T47D (cell line): ENCODE measurements around the gene TUBA8.
"Not testable (repeated sequence)": the region's sequence is repeated elsewhere in the genome, so short reads cannot be mapped to it uniquely, and the experiment has no call there.

Experiments used
- DNase-seq, 2 experiments: peaks; one replicate each; pipeline versions ENCODE4 v3.0.0 to v3.0.0-alpha.2; 2011 to 2012; ENCODE audit warnings: low read depth in 1 of 2, low spot score in 1 of 2
- JUND ChIP-seq: IDR thresholded peaks from 2 replicates; pipeline ENCODE4 v1.6.1; 2012; ENCODE audit warnings: low read depth
- in situ Hi-C: cut with HindIII; loops from 2 replicates; pipeline ENCODE4 v1.10.0; 2016; ENCODE audit warnings: low sequenced_read_pairs, low pct_unique_long_range_greater_than_20kb

The TUBA8 gene

GRCh38 chr22:18157714-18158028 is 47.1 kb downstream of the TUBA8 start:
- no peak for DNase-seq
- TF ChIP-seq JUND, result no peak
- in situ Hi-C loops, result no loop called here

GRCh38 chr22:18160641-18161040 is 50.0 kb downstream of the TUBA8 start:
- DNase-seq, in situ Hi-C loops: not testable (repeated sequence)

DNA sequence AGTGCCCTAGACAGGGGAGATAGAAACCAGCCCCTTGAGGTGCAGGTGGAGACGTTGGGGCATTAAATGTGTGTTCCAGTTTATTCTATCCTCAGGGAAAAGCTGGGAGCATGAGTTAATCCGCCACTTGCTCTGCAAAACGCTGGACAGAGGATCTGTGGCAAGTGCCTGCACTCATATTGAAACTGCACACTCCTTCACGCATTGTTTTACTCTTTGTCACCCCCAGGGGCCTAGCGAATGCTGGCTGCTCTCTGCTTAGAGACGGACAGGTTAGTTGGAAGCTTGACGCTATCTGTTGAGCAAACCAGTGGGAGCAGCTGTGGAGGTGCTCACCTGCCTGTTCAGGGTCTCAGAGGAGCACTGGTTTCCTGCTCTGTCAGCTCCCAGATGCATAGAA is 53.2 kb downstream of the TUBA8 start:
- peak in 1 of 2 experiments; percentile 34 for DNase-seq

GRCh38 chr22:18164584-18164983 is 54.0 kb downstream of the TUBA8 start:
- in situ Hi-C loops, result not testable (repeated sequence)

More for the DNA sequence above, 53.2 kb downstream of the TUBA8 start:
- in situ Hi-C loops, result not testable (repeated sequence)

DNA sequence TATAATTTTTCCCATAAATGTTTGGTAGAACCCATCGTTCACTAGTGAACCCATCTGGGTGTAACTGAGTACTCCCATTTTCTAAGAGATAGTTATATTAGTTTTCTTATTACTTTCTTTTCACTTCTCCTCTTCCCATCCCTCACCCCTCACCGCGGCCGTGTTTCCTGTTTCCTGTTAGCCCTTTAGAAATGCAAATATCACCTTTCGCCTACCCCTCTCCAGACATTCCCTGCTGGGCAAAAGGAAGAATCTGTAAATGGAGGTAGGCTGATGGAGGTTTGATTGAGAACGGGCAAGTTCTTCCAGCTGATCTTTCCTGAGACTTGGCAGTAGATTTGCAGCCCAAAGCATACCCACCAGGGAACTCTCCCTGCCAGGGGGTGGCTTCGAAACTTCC is 54.7 kb downstream of the TUBA8 start:
- in situ Hi-C loops, DNase-seq: not testable (repeated sequence)

More at GRCh38 chr22:18164584-18164983, 54.0 kb downstream of the TUBA8 start:
- DNase-seq, result peak in 1 of 2 experiments; percentile 33

DNA sequence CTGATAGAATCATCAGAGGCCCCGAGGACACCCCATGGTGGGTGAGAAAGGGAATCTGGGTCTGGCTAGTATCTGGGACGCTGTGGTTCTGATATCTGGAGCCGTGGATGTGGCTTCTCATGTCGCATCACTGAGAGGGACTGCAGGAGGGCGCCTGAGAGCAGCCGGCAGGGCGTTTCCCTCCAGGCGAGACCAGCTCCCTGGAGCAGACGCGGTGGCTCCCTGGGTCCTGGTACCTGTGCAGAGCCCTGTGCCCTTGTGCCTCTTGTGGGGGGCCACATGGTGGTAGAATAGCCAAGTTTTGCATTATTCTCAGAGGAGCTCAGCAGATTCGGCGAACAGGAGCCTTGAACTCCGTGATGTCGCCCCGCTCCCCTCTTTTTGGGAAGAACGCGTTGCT is 59.7 kb downstream of the TUBA8 start:
- DNase-seq, in situ Hi-C loops: not testable (repeated sequence)

DNA sequence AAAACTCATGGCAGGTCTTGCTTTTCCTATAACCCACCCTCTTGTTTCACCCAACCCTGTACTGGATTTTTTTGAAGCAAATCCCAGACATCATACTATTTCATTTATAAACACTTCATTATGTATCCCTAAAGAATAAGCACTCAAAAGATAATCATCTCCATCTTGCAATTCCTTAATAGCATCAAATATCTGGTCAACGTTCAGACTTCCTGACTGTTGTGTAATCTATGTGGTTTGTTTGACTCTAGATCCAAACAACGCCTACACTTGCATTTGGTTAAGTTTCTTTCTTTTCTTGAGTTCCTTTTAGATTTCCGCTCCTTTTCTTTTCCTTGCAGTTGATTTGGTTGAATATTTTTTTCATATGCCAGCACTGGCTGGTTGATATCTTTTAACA is 61.6 kb downstream of the TUBA8 start:
- in situ Hi-C loops, result not testable (repeated sequence)

GRCh38 chr22:18172776-18173175 is 62.2 kb downstream of the TUBA8 start:
- in situ Hi-C loops, DNase-seq: not testable (repeated sequence)

More for the DNA sequence above, 61.6 kb downstream of the TUBA8 start:
- not testable (repeated sequence) for DNase-seq

DNA sequence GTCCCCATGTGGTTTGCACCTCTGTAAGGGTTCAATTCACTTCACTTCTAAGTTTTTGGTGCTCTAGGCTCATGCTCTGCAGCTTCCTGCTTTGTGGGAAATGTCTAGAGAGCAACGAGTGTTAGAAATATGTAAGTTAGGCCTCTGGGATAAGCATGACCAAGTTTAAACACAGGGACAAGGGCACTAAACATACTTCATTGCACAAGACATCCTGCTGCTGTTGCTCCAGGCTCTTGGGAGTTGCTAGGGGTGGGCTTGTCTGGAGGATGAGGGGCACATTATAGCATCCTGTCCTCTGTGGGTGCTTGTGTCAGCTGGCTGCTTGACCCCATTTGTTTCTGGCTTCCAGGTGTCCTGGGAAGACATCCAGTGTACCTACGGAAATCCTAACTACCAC is 62.8 kb downstream of the TUBA8 start:
- in situ Hi-C loops, result not testable (repeated sequence)

More for the DNA sequence above, 62.8 kb downstream of the TUBA8 start:
- not testable (repeated sequence) for DNase-seq
